Type B pancreatic cell (in vitro differentiated cells): Measurements from ENCODE around the gene PANX3. TPM values are rescaled to one million over a fixed set of nuclear protein-coding genes. Genes with fewer than 3 reads are reported as not detected.
"Not testable (repeated sequence)": the region's sequence is repeated elsewhere in the genome, so short reads cannot be mapped to it uniquely, and the experiment has no call there.

Source experiments
- DNase-seq: peaks from one replicate; pipeline ENCODE4 v3.0.0; 2021; ENCODE audit warnings: mixed read lengths; ENCODE audit not compliant: unreplicated experiment; ENCODE audit errors: extremely low spot score
- H3K27ac Mint-ChIP-seq: 2 replicates; pipeline ENCODE4 v1.8.0; 2021; ENCODE audit warnings: mild to moderate bottlenecking, mixed read lengths
- H3K27me3 Mint-ChIP-seq: 2 replicates; pipeline ENCODE4 v1.8.0; 2021; ENCODE audit warnings: mixed read lengths
- H3K36me3 Mint-ChIP-seq: 2 replicates; pipeline ENCODE4 v1.8.0; 2021; ENCODE audit warnings: mixed read lengths
- H3K4me1 Mint-ChIP-seq: one replicate; pipeline ENCODE4 v1.8.0; 2021; ENCODE audit warnings: mixed read lengths; ENCODE audit not compliant: unreplicated experiment
- H3K4me3 Mint-ChIP-seq: 2 replicates; pipeline ENCODE4 v1.8.0; 2021; ENCODE audit warnings: mild to moderate bottlenecking, mixed read lengths
- H3K9me3 Mint-ChIP-seq: 2 replicates; pipeline ENCODE4 v1.8.0; 2021; ENCODE audit warnings: mixed read lengths
- CTCF ChIP-seq: fragments of 200-600 bp; sonication (generic); conservative IDR thresholded peaks from 2 replicates; pipeline ENCODE4 v1.5.0; 2021; ENCODE audit warnings: antibody characterized with exemption, mild to moderate bottlenecking
- total RNA-seq: library from RNA; stranded (reverse); gene quantifications from 2 replicates; pipeline ENCODE4 v1.2.1, GENCODE V29; 2021; ENCODE audit warnings: low replicate concordance

The PANX3 gene
- total RNA-seq, 1 donor from 2014 or later, result not detected

GRCh38 chr11:124602193-124602592, 9.0 kb upstream of the PANX3 start:
- no peak for TF ChIP-seq CTCF
- peaks cover 10% of the 10 kb centered on the region for H3K27me3 Mint-ChIP-seq
- no peak for DNase-seq
- H3K4me1 Mint-ChIP-seq, result peaks cover 7% of the 10 kb centered on the region
- H3K27ac Mint-ChIP-seq, result no peak overlapping the region
- H3K9me3 Mint-ChIP-seq, result no peaks in the 10 kb centered on the region
- H3K36me3 Mint-ChIP-seq, result no peaks in the 10 kb centered on the region
- no peak overlapping the region for H3K4me3 Mint-ChIP-seq

- H3K9me3 Mint-ChIP-seq, DNase-seq, H3K27ac Mint-ChIP-seq, H3K4me3 Mint-ChIP-seq, H3K36me3 Mint-ChIP-seq, H3K4me1 Mint-ChIP-seq, H3K27me3 Mint-ChIP-seq: not testable (repeated sequence)
Measured at GRCh38 chr11:124602723-124603122, 8.5 kb upstream of the PANX3 start.

GRCh38 chr11:124605719-124606118, 5.5 kb upstream of the PANX3 start:
- Mint-ChIP-seq H3K27ac (no peak overlapping the region), H3K27me3 (no peaks in the 10 kb centered on the region), H3K4me1 (peaks cover 5% of the 10 kb centered on the region), H3K4me3 (no peak overlapping the region), H3K9me3 (no peaks in the 10 kb centered on the region), H3K36me3 (no peaks in the 10 kb centered on the region)
- no peak for TF ChIP-seq CTCF
- no peak for DNase-seq

- TF ChIP-seq CTCF, result no peak
- no peak overlapping the region for H3K27ac Mint-ChIP-seq
Measured at GRCh38 chr11:124608147-124608546, 3.1 kb upstream of the PANX3 start.

GRCh38 chr11:124610295-124610694, 933 bp upstream of the PANX3 start:
- Mint-ChIP-seq H3K4me3 (no peak overlapping the region), H3K36me3 (no peaks in the 10 kb centered on the region), H3K27ac (no peak overlapping the region), H3K4me1 (no peaks in the 10 kb centered on the region), H3K27me3 (peaks cover 9% of the 10 kb centered on the region), H3K9me3 (no peaks in the 10 kb centered on the region)
- no peak for TF ChIP-seq CTCF
- DNase-seq, result no peak

More at GRCh38 chr11:124608147-124608546, 3.1 kb upstream of the PANX3 start:
- Mint-ChIP-seq H3K36me3 (no peaks in the 10 kb centered on the region), H3K27me3 (peaks cover 3% of the 10 kb centered on the region), H3K4me3 (no peak overlapping the region), H3K9me3 (no peaks in the 10 kb centered on the region), H3K4me1 (no peaks in the 10 kb centered on the region)
- DNase-seq, result no peak

DNA sequence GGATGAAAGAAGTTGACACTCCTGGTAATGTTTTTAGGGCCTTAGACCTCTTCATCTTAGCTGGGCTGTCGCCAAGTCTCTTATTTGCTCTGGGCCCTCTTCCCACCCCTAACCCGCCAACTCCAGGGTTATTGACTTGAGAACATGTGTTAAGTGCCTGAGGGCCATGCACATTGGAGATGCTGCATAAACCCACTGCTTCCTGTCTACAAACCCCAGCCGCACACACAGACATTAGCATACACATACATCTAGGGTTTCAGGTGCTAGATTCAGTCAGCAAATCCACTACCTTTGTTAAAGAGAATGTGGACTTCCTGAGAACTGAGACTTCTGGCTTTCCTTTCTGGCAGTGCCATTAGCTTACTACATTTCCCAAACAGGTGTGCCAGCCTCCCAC, 817 bp downstream of the PANX3 start:
- H3K4me1 Mint-ChIP-seq, result no peaks in the 10 kb centered on the region
- peaks cover 11% of the 10 kb centered on the region for H3K27me3 Mint-ChIP-seq
- H3K9me3 Mint-ChIP-seq, result no peaks in the 10 kb centered on the region
- DNase-seq, result no peak
- no peak for TF ChIP-seq CTCF
- no peak overlapping the region for H3K27ac Mint-ChIP-seq
- no peaks in the 10 kb centered on the region for H3K36me3 Mint-ChIP-seq
- no peak overlapping the region for H3K4me3 Mint-ChIP-seq
